Thymus (tissue), 11 donors: ENCODE data around the gene CRB1. TPM values are rescaled to one million over a fixed set of nuclear protein-coding genes. Genes with fewer than 3 reads are reported as not detected.

Source experiments
- DNase-seq, 9 donors: peaks; one replicate each; pipeline ENCODE4 v3.0.0-alpha.2; 2013; ENCODE audit warnings: low spot score in 9 of 9, low read depth in 6 of 9, missing footprints in 1 of 9
- H3K27ac ChIP-seq, 2 donors: one replicate each; pipeline ENCODE4 v1.5.1; 2013; ENCODE audit warnings: control low read depth in 1 of 2, low read depth in 1 of 2, low read length in 1 of 2, mild to moderate bottlenecking in 1 of 2, moderate library complexity in 1 of 2
- H3K27me3 ChIP-seq, 2 donors: one replicate each; pipeline ENCODE4 v1.5.1; 2013; ENCODE audit warnings: low read length in 1 of 2; ENCODE audit not compliant: control insufficient read depth in 2 of 2, insufficient read depth in 1 of 2
- H3K36me3 ChIP-seq, 2 donors: one replicate each; pipeline ENCODE4 v1.5.1; 2013; ENCODE audit warnings: low read length in 1 of 2, mild to moderate bottlenecking in 1 of 2, moderate library complexity in 1 of 2; ENCODE audit not compliant: control insufficient read depth in 2 of 2, insufficient read depth in 2 of 2
- H3K4me1 ChIP-seq, 2 donors: one replicate each; pipeline ENCODE4 v1.5.1; 2013; ENCODE audit warnings: low read length in 2 of 2; ENCODE audit not compliant: control insufficient read depth in 2 of 2, insufficient read depth in 2 of 2
- H3K4me3 ChIP-seq, 2 donors: one replicate each; pipeline ENCODE4 v1.5.1; 2013; ENCODE audit warnings: low read length in 2 of 2, control low read depth in 1 of 2, mild to moderate bottlenecking in 1 of 2
- H3K9me3 ChIP-seq, 2 donors: one replicate each; pipeline ENCODE4 v1.5.1; 2013; ENCODE audit warnings: low read length in 1 of 2, mild to moderate bottlenecking in 1 of 2; ENCODE audit not compliant: control insufficient read depth in 2 of 2, insufficient read depth in 1 of 2
- WGBS: extraction: QIAGEN DNeasy Blood & Tissue Kit; methylation state at CpG from one replicate; pipeline ENCODE4 v1.1.7; 2013; 5-methylcytosine and 5-hydroxymethylcytosine counted together
- polyA plus RNA-seq: library from polyadenylated mRNA; stranded (reverse); fragments of 200-250 nt; gene quantifications from one replicate; pipeline ENCODE4 v1.2.3, GENCODE V29; 2013
- total RNA-seq: library from RNA; stranded (reverse); fragments of 120-200 nt; gene quantifications from one replicate; pipeline ENCODE4 v1.2.4, GENCODE V29; 2013
- donor health status: healthy.

Gene CRB1
- total and polyA plus RNA-seq, 2 donors = 0.19 to 0.41 TPM

DNA sequence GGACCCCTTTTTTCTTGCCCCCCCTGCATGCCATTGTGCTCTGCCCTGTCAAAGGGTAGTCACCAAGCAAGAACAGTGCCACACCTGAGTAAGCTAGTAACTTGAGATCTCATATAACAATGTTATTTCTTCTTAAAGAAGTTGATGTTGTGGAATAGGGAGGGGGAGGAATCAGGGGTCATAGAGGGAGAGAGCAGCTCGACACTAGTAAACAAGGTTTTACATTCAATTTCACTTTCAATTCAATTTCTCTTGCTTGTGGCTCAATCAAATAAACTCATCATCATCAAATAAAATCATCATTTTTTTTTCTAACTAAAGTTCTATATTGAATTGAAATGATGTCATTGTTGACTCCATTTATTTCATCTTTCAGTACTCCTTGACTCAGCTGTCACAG lies 106.4 kb downstream of the CRB1 start:
- H3K4me3 ChIP-seq = no peak overlapping the region
- WGBS = 93% methylated on average over 1 of the region's 1 CpG
- H3K27me3 ChIP-seq = no peaks in the 10 kb centered on the region
- H3K36me3 ChIP-seq = no peaks in the 10 kb centered on the region
- H3K4me1 ChIP-seq = no peaks in the 10 kb centered on the region
- DNase-seq = no peak
- no peak overlapping the region for H3K27ac ChIP-seq
- H3K9me3 ChIP-seq = no peaks in the 10 kb centered on the region

DNA sequence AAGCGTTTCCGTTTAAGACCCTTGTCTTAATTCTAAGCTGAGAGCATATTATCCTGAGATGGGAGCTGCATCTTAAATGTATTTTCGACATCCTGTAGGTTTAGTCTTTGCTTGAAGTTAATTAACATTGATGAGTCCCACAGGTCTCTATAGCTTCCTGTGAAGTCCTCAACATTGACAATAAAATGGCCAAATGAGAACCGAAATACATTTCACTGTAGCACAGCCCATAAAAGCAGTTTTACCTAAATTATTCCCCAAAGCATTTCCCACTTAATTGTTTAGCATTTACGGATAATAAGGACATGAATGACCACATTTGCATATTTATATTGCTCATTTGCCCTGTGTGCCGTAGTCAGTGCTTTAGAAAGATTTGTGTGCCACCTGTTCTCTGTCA lies 116.4 kb downstream of the CRB1 start:
- no peaks in the 10 kb centered on the region for H3K36me3 ChIP-seq
- WGBS = 98% methylated on average over 6 of the region's 6 CpGs
- H3K27me3 ChIP-seq = peaks cover 0 to 2% of the 10 kb centered on the region in 2 donors
- H3K27ac ChIP-seq = no peak overlapping the region
- H3K4me3 ChIP-seq = no peak overlapping the region
- DNase-seq = no peak
- H3K4me1 ChIP-seq = no peaks in the 10 kb centered on the region
- H3K9me3 ChIP-seq = no peaks in the 10 kb centered on the region

DNA sequence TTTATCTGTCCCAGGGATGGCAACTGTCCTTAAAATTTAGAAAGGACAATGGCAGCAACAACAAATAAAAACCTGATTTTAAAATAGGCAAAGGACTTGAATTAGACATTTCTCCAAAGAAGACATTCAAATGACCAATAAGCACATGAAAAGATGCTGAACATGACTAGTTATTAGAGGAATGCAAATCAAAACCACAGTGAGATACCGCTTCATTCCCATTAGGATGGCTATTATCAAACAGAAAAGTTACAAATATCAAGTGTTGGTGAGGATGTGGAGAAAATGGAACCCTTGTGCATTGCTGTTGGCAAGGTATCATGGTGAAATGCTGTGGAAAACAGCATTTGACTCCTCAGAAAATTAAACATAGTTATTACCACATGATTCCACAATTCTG lies 120.7 kb downstream of the CRB1 start:
- Histone ChIP-seq H3K27me3 (peaks cover 0 to 2% of the 10 kb centered on the region in 2 donors), H3K9me3 (no peaks in the 10 kb centered on the region), H3K27ac (no peak overlapping the region), H3K4me1 (peaks cover 16 to 18% of the 10 kb centered on the region in 2 donors), H3K36me3 (no peaks in the 10 kb centered on the region), H3K4me3 (no peak overlapping the region)
- DNase-seq = no peak
- 99% methylated on average over 1 of the region's 1 CpG for WGBS

DNA sequence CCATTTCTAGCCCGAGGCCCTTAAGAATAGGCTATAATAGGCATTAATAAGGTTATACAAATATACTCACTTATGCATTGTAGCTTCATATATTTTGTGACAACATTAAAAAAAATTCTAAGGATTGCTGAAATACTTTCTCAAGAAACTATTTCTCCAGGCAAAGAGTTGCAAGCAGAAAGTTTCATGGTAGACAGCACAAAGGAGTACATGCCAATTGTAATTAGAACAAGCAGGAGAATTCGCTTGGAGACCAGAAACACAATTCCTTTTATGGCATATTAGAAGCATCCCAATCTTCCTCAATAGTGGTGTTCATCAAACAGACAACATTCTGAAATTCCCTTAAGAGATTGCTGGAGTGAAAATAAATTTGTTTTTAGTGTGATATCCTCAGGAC lies 122.8 kb downstream of the CRB1 start:
- Histone ChIP-seq H3K4me1 (peaks cover 16 to 18% of the 10 kb centered on the region in 2 donors), H3K9me3 (no peaks in the 10 kb centered on the region), H3K36me3 (no peaks in the 10 kb centered on the region), H3K27me3 (peaks cover 0 to 2% of the 10 kb centered on the region in 2 donors), H3K27ac (peak overlapping the region in 1 of 2 donors; percentile 56), H3K4me3 (no peak overlapping the region)
- peak in 1 of 9 donors; percentile 17 for DNase-seq
- WGBS = 87% methylated on average over 2 of the region's 2 CpGs

DNA sequence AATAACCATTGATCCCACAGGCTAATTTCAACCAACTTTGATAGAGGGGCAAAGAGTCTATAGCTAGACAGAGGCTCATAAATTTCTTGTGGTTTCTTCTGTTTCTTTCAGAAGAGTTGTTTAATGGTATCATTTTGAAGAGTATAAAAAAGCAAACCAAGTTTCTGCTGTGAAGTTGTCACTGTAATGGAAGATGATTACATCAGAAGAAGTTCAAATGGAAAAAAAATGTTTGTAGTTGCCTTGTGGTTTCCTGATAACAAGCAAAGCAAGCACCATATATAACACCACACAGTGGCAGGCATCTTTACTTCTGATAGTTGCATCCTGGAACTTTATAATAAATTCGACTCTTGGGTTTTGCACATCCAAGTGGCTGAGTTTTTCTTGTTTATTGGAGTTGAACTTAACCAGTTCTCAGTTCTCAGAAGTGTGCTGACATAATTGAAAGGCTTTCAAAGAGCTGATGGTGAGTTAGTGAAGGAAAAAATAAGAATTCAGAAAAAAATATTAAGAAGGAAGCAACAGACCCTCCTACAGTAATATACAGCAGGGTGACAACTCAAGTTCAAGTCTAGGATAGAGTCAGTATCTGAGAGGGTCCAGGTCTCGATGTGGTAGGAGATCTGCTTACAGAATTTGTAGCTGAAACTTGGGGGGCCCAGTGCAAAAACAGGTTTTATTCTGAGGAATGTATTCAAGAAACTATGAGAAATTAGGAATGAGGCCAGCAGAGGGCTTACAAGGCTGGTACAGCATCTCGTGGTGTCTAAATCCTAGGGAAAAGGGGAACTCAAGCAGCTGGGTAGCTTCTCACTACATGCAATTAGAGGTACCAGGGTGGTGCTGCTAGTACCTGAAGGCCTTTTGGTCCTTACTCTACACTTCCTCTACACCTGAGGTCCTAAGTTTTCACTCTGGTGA lies 123.5 kb downstream of the CRB1 start:
- DNase-seq = peak; percentile 50 to 93 (median 74)
- 37% methylated on average over 3 of the region's 3 CpGs for WGBS
- H3K4me1 ChIP-seq = peaks cover 16 to 18% of the 10 kb centered on the region in 2 donors
- peaks cover 0 to 2% of the 10 kb centered on the region in 2 donors for H3K27me3 ChIP-seq
- H3K36me3 ChIP-seq = no peaks in the 10 kb centered on the region
- H3K27ac ChIP-seq = peak overlapping the region in 1 of 2 donors; percentile 56
- no peak overlapping the region for H3K4me3 ChIP-seq
- H3K9me3 ChIP-seq = no peaks in the 10 kb centered on the region

GRCh38 chr1:197392541-197392940 lies 124.5 kb downstream of the CRB1 start:
- Histone ChIP-seq H3K27me3 (peaks cover 0 to 2% of the 10 kb centered on the region in 2 donors), H3K27ac (no peak overlapping the region), H3K36me3 (no peaks in the 10 kb centered on the region), H3K4me1 (peaks cover 16 to 18% of the 10 kb centered on the region in 2 donors), H3K4me3 (no peak overlapping the region), H3K9me3 (no peaks in the 10 kb centered on the region)
- no peak for DNase-seq
- WGBS = 96% methylated on average over 1 of the region's 1 CpG

GRCh38 chr1:197393105-197393504 lies 125.1 kb downstream of the CRB1 start:
- H3K4me3 ChIP-seq = no peak overlapping the region
- WGBS = 90% methylated on average over 1 of the region's 1 CpG
- H3K36me3 ChIP-seq = no peaks in the 10 kb centered on the region
- no peaks in the 10 kb centered on the region for H3K9me3 ChIP-seq
- H3K27me3 ChIP-seq = peaks cover 0 to 2% of the 10 kb centered on the region in 2 donors
- peaks cover 16 to 18% of the 10 kb centered on the region in 2 donors for H3K4me1 ChIP-seq
- H3K27ac ChIP-seq = no peak overlapping the region
- DNase-seq = peak in 1 of 9 donors; percentile 9

- no peak overlapping the region for H3K4me3 ChIP-seq
- DNase-seq = no peak
- peaks cover 16 to 18% of the 10 kb centered on the region in 2 donors for H3K4me1 ChIP-seq
- peaks cover 0 to 2% of the 10 kb centered on the region in 2 donors for H3K27me3 ChIP-seq
- WGBS = 98% methylated on average over 4 of the region's 4 CpGs
- H3K9me3 ChIP-seq = no peaks in the 10 kb centered on the region
- no peak overlapping the region for H3K27ac ChIP-seq
- H3K36me3 ChIP-seq = no peaks in the 10 kb centered on the region
Observed at GRCh38 chr1:197393772-197394171, 125.7 kb downstream of the CRB1 start.

DNA sequence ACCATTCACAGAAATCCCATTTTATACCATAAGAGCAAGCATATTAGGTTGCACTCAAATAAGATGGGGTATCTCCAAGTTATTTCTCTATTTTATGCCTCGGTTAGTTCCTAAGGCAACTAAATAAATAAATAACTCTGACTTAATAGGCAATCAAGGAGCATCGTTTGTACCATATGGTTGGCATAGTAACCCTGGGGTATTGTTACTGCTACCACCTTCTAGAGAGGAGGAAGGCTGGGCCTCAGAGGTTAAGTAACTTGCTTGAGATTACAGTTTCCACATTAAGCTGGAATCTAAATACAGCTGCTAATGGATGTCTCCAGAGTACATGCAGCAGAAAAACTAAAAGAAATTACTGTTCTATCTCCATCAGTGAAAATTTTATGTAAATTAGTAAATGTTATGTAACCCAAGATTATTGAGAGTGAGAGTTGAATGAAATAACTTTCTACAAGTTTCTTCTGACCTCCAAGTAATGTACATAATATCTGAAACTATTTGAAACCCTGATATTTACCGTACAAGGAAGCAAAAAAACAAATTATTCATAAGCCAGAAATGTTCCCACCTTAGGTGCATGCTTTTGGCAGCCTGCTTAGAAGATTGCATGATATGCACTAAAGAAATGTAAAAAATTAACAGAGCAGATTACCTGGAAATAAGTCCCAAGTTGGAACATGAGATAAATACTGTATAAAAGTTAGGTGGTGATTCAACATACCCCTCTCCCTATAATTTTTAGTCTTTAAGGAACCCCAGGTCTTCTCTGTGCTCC lies 127.0 kb downstream of the CRB1 start:
- no peaks in the 10 kb centered on the region for H3K9me3 ChIP-seq
- no peak for DNase-seq
- H3K27me3 ChIP-seq = no peaks in the 10 kb centered on the region
- 95% methylated on average over 3 of the region's 3 CpGs for WGBS
- no peaks in the 10 kb centered on the region for H3K36me3 ChIP-seq
- H3K27ac ChIP-seq = no peak overlapping the region
- H3K4me3 ChIP-seq = no peak overlapping the region
- H3K4me1 ChIP-seq = peaks cover 12 to 14% of the 10 kb centered on the region in 2 donors
